A549 (cell line): ENCODE data around the gene LMO2. TPM values are rescaled to one million over a fixed set of nuclear protein-coding genes. Genes with fewer than 3 reads are reported as not detected.

ENCODE experiments used
- ATAC-seq, 2 experiments: fragments of 200-7000 bp in 1 of 2; fragments of >200 bp in 1 of 2; cut with Nextera tagmentation in 1 of 2; cut with Tn5 transposase in 1 of 2; 3 replicates each; pipeline versions ENCODE4 v1.8.0 to v1.9.1; 2018 to 2020; ENCODE audit warnings: mild to moderate bottlenecking in 1 of 2, moderate library complexity in 1 of 2
- CTCF ChIA-PET: fragments of 300-600 bp; sonication (Branson Sonifier 250); formaldehyde crosslinking; extraction: SDS; loops from one replicate; lab custom pipeline; 2021; ENCODE audit warnings: antibody characterized with exemption, inconsistent platforms; lab: Yijun Ruan, JAX
- POLR2A ChIA-PET: fragments of 350-600 bp; formaldehyde crosslinking; extraction: SDS; loops from one replicate; lab custom pipeline; 2021; ENCODE audit warnings: antibody characterized with exemption, inconsistent platforms; lab: Yijun Ruan, JAX
- DNase-seq, 2 experiments: peaks; one replicate each; pipeline versions ENCODE4 v3.0.0 to v3.0.0-alpha.2; 2011 to 2016; ENCODE audit warnings: low read depth in 1 of 2, low spot score in 1 of 2
- FAIRE-seq: peaks from 2 replicates; lab custom pipeline; 2011; peaks lifted over from hg19 to GRCh38; lab: Jason Lieb, UNC
- H3K27ac ChIP-seq, 2 experiments: fragments of >200 bp; sonication (Bioruptor Twin); formaldehyde crosslinking; 3 replicates each; pipeline ENCODE4 v1.5.1; 2016 to 2017
- H3K4me1 ChIP-seq: fragments of >200 bp; sonication (Bioruptor Twin); formaldehyde crosslinking; 3 replicates; pipeline ENCODE4 v1.6.1; 2016
- H3K4me2 ChIP-seq: fragments of >200 bp; sonication (Bioruptor Twin); formaldehyde crosslinking; 3 replicates; pipeline ENCODE4 v1.6.1; 2016
- H3K4me3 ChIP-seq: fragments of >200 bp; sonication (Bioruptor Twin); formaldehyde crosslinking; 3 replicates; pipeline ENCODE4 v1.5.1; 2016
- H3K9me3 ChIP-seq: fragments of >200 bp; sonication (Bioruptor Twin); formaldehyde crosslinking; 3 replicates; pipeline ENCODE4 v1.6.1; 2016
- CBX8 ChIP-seq: fragments of 200-600 bp; sonication (generic); IDR thresholded peaks from 2 replicates; pipeline ENCODE4 v1.6.1; 2016
- CHD4 ChIP-seq: fragments of 200-600 bp; sonication (generic); IDR thresholded peaks from 2 replicates; pipeline ENCODE4 v1.6.1; 2016; ENCODE audit warnings: antibody characterized with exemption, mild to moderate bottlenecking, borderline replicate concordance
- E2F6 ChIP-seq: IDR thresholded peaks from 2 replicates; pipeline ENCODE4 v1.6.1; 2012; ENCODE audit warnings: low read depth, borderline replicate concordance
- EHF ChIP-seq: fragments of 250-450 bp; sonication (Bioruptor Pico); IDR thresholded peaks from 2 replicates; pipeline ENCODE4 v1.5.0; 2020; ENCODE audit warnings: mild to moderate bottlenecking
- ELK1 ChIP-seq: fragments of 150-350 bp; IDR thresholded peaks from 2 replicates; pipeline ENCODE4 v1.6.1; 2014; ENCODE audit warnings: low read depth, mild to moderate bottlenecking, low read length
- EP300 ChIP-seq, 2 experiments: fragments of >200 bp; sonication (Bioruptor Twin); formaldehyde crosslinking; IDR thresholded peaks; 2 replicates in 1 of 2; 3 replicates in 1 of 2; pipeline ENCODE4 v1.6.1; 2016 to 2017
- FOSB ChIP-seq: fragments of 250-450 bp; sonication (Bioruptor Pico); IDR thresholded peaks from 2 replicates; pipeline ENCODE4 v1.5.0; 2020; ENCODE audit warnings: mild to moderate bottlenecking, moderate library complexity
- FOSL2 ChIP-seq, 2 experiments: fragments of 450-650 bp in 1 of 2; fragments of >200 bp in 1 of 2; sonication (Bioruptor Twin) in 1 of 2; formaldehyde crosslinking; IDR thresholded peaks; 2 replicates each; pipeline versions ENCODE4 v1.5.0 to v1.6.1; 2016 to 2020; ENCODE audit warnings: mild to moderate bottlenecking in 1 of 2, moderate library complexity in 1 of 2
- GATA3 ChIP-seq: IDR thresholded peaks from 2 replicates; pipeline ENCODE4 v1.6.1; 2012; ENCODE audit warnings: borderline replicate concordance
- HEYL ChIP-seq: fragments of 250-450 bp; sonication (Bioruptor Pico); IDR thresholded peaks from 2 replicates; pipeline ENCODE4 v1.8.0; 2021; ENCODE audit warnings: mild to moderate bottlenecking, moderate library complexity
- HMGXB4 ChIP-seq: fragments of 250-450 bp; sonication (Bioruptor Pico); IDR thresholded peaks from 2 replicates; pipeline ENCODE4 v1.5.0; 2021; ENCODE audit warnings: mild to moderate bottlenecking, moderate library complexity, borderline replicate concordance
- HOXB13 ChIP-seq: fragments of 250-450 bp; sonication (Bioruptor Pico); IDR thresholded peaks from 2 replicates; pipeline ENCODE4 v1.5.0; 2020; ENCODE audit warnings: low read depth, mild to moderate bottlenecking, moderate library complexity
- HOXB5 ChIP-seq: fragments of 250-450 bp; sonication (Bioruptor Pico); IDR thresholded peaks from 2 replicates; pipeline ENCODE4 v1.5.0; 2020; ENCODE audit warnings: mild to moderate bottlenecking, moderate library complexity
- MAZ ChIP-seq: fragments of 150-350 bp; IDR thresholded peaks from 2 replicates; pipeline ENCODE4 v1.6.1; 2014; ENCODE audit warnings: antibody characterized with exemption, low read depth, low read length, borderline replicate concordance
- MYC ChIP-seq: IDR thresholded peaks from 2 replicates; pipeline ENCODE4 v1.6.1; 2012; ENCODE audit warnings: mild to moderate bottlenecking, inconsistent platforms, low read length, improper control_type of control experiment, borderline replicate concordance
- RAD21 ChIP-seq, 2 experiments: fragments of >200 bp in 1 of 2; sonication (Bioruptor Twin) in 1 of 2; formaldehyde crosslinking in 1 of 2; IDR thresholded peaks in 1 of 2; conservative IDR thresholded peaks in 1 of 2; 2 replicates in 1 of 2; 3 replicates in 1 of 2; pipeline ENCODE4 v1.6.1; 2012 to 2018; ENCODE audit warnings: inconsistent platforms in 1 of 2
- RARB ChIP-seq: fragments of 250-450 bp; sonication (Bioruptor Pico); IDR thresholded peaks from 2 replicates; pipeline ENCODE4 v1.8.0; 2021; ENCODE audit warnings: mild to moderate bottlenecking, moderate library complexity
- RNF2 ChIP-seq: fragments of 200-600 bp; sonication (generic); IDR thresholded peaks from 2 replicates; pipeline ENCODE4 v1.6.1; 2016; ENCODE audit warnings: low read depth, mild to moderate bottlenecking, antibody characterized with exemption, moderate library complexity, borderline replicate concordance
- SREBF2 ChIP-seq: fragments of 450-650 bp; IDR thresholded peaks from 2 replicates; pipeline ENCODE4 v1.6.1; 2014; ENCODE audit warnings: mild to moderate bottlenecking, moderate library complexity
- USF2 ChIP-seq: fragments of 450-650 bp; IDR thresholded peaks from 2 replicates; pipeline ENCODE4 v1.6.1; 2014; ENCODE audit warnings: antibody characterized with exemption
- ZC3H11A ChIP-seq: fragments of 450-650 bp; IDR thresholded peaks from 2 replicates; pipeline ENCODE4 v1.6.1; 2014; ENCODE audit warnings: antibody characterized with exemption, mild to moderate bottlenecking
- ZFP36 ChIP-seq: fragments of 450-650 bp; IDR thresholded peaks from 2 replicates; pipeline ENCODE4 v1.6.1; 2014; ENCODE audit warnings: borderline replicate concordance; ENCODE audit not compliant: partially characterized antibody
- WGBS: methylation state at CpG from one replicate; pipeline ENCODE4 v1.1.6; 2017; ENCODE audit errors: missing lambda C conversion rate; 5-methylcytosine and 5-hydroxymethylcytosine counted together
- polyA plus RNA-seq, 4 experiments: library from polyadenylated mRNA; depleted of rRNA in 3 of 4; stranded (reverse); fragments of >200 nt; fragmentation: RNase III in 1 of 4; extraction: RNeasy Plus Mini Kit Qiagen cat#74134 plus additional on column Dnase treatment in 1 of 4; gene quantifications; 2 replicates in 3 of 4; 3 replicates in 1 of 4; pipeline ENCODE4 v1.2.3, GENCODE V29; 2011 to 2017

Gene LMO2
- polyA plus RNA-seq, 2 of the 4 experiments (the other 2 are of a cell fraction): 0.12 to 0.15 TPM

GRCh38 chr11:33867561-33867960 lies 24.3 kb downstream of the LMO2 start:
- POLR2A ChIA-PET: interaction anchor here (0.8 kb wide), 1 partner anchor 491 kb away, joined by 3 read pairs; the partner anchor contains the start of gene ABTB2
- TF ChIP-seq HOXB5 (no peak), SREBF2 (no peak), RARB (no peak), E2F6 (no peak), EHF (CRISPR knock-in tag) (no peak), MYC (no peak), CBX8 (no peak), ELK1 (no peak), HMGXB4 (CRISPR knock-in tag) (no peak), FOSB (CRISPR knock-in tag) (no peak), USF2 (no peak), MAZ (no peak), HEYL (no peak), EP300 (IDR thresholded peaks at IDR 0.05) (no peak), ZC3H11A (no peak), RNF2 (no peak), GATA3 (no peak), FOSL2 (IDR thresholded peaks at IDR 0.05) (no peak), FOSL2 (CRISPR knock-in tag; IDR thresholded peaks at IDR 0.05) (no peak)
- no peaks in the 10 kb centered on the region for H3K9me3 ChIP-seq
- CTCF ChIA-PET: interaction anchor here (1.1 to 4.8 kb wide), 4 partner anchors 9 to 120 kb away, joined by 3 to 28 read pairs (median 12); no protein-coding TSS in a partner anchor
- H3K27ac ChIP-seq: no peak overlapping the region
- no peak overlapping the region for H3K4me3 ChIP-seq
- no peak overlapping the region for H3K4me2 ChIP-seq
- FAIRE-seq (no peak), ATAC-seq (no peak), DNase-seq (no peak)
- 0 out of 3 replicates have a peak, but pooled peaks cover 6% of the 10 kb centered on the region for H3K4me1 ChIP-seq
- 35% methylated on average over 1 of the region's 1 CpG for WGBS

GRCh38 chr11:33866936-33867335 lies 24.9 kb downstream of the LMO2 start:
- no peaks in the 10 kb centered on the region for H3K9me3 ChIP-seq
- 81% methylated on average over 2 of the region's 2 CpGs for WGBS

More at GRCh38 chr11:33866936-33867335, 24.9 kb downstream of the LMO2 start:
- FAIRE-seq (no peak), DNase-seq (no peak), ATAC-seq (no peak)
- POLR2A ChIA-PET: no interaction called here
- no peak overlapping the region for H3K27ac ChIP-seq
- CTCF ChIA-PET: interaction anchor here (1.0 to 4.8 kb wide), 6 partner anchors 9 to 120 kb away, joined by 3 to 28 read pairs (median 4); no protein-coding TSS in a partner anchor
- H3K4me3 ChIP-seq: no peak overlapping the region
- 0 out of 3 replicates have a peak, but pooled peaks cover 6% of the 10 kb centered on the region for H3K4me1 ChIP-seq
- TF ChIP-seq ZFP36 (no peak), HOXB13 (no peak), E2F6 (no peak), CHD4 (no peak), HOXB5 (no peak), RAD21 (conservative IDR thresholded peaks at IDR 0.05 in 1 of 2, IDR thresholded peaks at IDR 0.05 in 1 of 2) (no peak)
- H3K4me2 ChIP-seq: no peak overlapping the region
